Smooth muscle cell (in vitro differentiated cells): ENCODE measurements around the gene LHX4. TPM values are rescaled to one million over a fixed set of nuclear protein-coding genes. Genes with fewer than 3 reads are reported as not detected.

Source experiments
- DNase-seq: peaks from one replicate; lab custom pipeline; 2025; ENCODE audit not compliant: unreplicated experiment; lab: John Stamatoyannopoulos, UW
- H2AFZ ChIP-seq: fragments of 200-600 bp; sonication (generic); 2 replicates; pipeline ENCODE4 v1.6.0; 2016; ENCODE audit warnings: antibody characterized with exemption, low read depth, mild to moderate bottlenecking
- H3F3A ChIP-seq: fragments of 200-600 bp; sonication (generic); 2 replicates; pipeline ENCODE4 v1.6.0; 2017; ENCODE audit warnings: antibody characterized with exemption, low read depth
- H3K27ac ChIP-seq: fragments of 200-600 bp; sonication (generic); 2 replicates; pipeline ENCODE4 v1.5.1; 2016; ENCODE audit warnings: low read depth, mild to moderate bottlenecking
- H3K27me3 ChIP-seq: fragments of 200-600 bp; sonication (generic); 2 replicates; pipeline ENCODE4 v1.6.1; 2016; ENCODE audit warnings: low read depth, mild to moderate bottlenecking
- H3K36me3 ChIP-seq: fragments of 200-600 bp; sonication (generic); 2 replicates; pipeline ENCODE4 v1.5.1; 2016; ENCODE audit warnings: low read depth
- H3K4me1 ChIP-seq: fragments of 200-600 bp; sonication (generic); 2 replicates; pipeline ENCODE4 v1.5.1; 2016; ENCODE audit warnings: low read depth
- H3K4me2 ChIP-seq: fragments of 200-600 bp; sonication (generic); 2 replicates; pipeline ENCODE4 v1.6.0; 2016; ENCODE audit warnings: mild to moderate bottlenecking
- H3K4me3 ChIP-seq: fragments of 200-600 bp; sonication (generic); 2 replicates; pipeline ENCODE4 v1.5.1; 2016; ENCODE audit warnings: mild to moderate bottlenecking
- H3K79me2 ChIP-seq: fragments of 200-600 bp; sonication (generic); 2 replicates; pipeline ENCODE4 v1.6.0; 2016; ENCODE audit warnings: low read depth, mild to moderate bottlenecking
- H3K9ac ChIP-seq: fragments of 200-600 bp; sonication (generic); 2 replicates; pipeline ENCODE4 v1.6.0; 2016; ENCODE audit warnings: low read depth
- H3K9me3 ChIP-seq: fragments of 200-600 bp; sonication (generic); replicated peaks from 2 replicates; pipeline ENCODE4 v1.5.1; 2016; ENCODE audit warnings: low read depth
- H4K20me1 ChIP-seq: fragments of 200-600 bp; sonication (generic); 2 replicates; pipeline ENCODE4 v1.6.0; 2016; ENCODE audit warnings: low read depth
- WGBS: methylation state at CpG from one replicate; pipeline ENCODE4 v1.1.7; 2016; ENCODE audit warnings: low lambda C conversion rate; 5-methylcytosine and 5-hydroxymethylcytosine counted together
- polyA plus RNA-seq: library from polyadenylated mRNA; unstranded; fragments of >200 nt; fragmentation: Nextera tagmentation; extraction: Ambion mirVana; gene quantifications from 2 replicates; pipeline ENCODE4 v1.2.1, GENCODE V29; 2016
- total RNA-seq: library from RNA; depleted of rRNA; stranded (reverse); fragments of >200 nt; gene quantifications from 2 replicates; pipeline ENCODE4 v1.2.3, GENCODE V29; 2014
- TF ChIP-seq, protein P1 (sequence below): fragments of 200-600 bp; sonication (generic); IDR thresholded peaks from 2 replicates; pipeline ENCODE4 v1.5.1; 2017; ENCODE audit warnings: borderline replicate concordance, mild to moderate bottlenecking, antibody characterized with exemption; ENCODE audit not compliant: insufficient read depth, poor library complexity, severe bottlenecking

Gene LHX4
- total and polyA plus RNA-seq, 2 experiments from 2014 or later: not detected

DNA sequence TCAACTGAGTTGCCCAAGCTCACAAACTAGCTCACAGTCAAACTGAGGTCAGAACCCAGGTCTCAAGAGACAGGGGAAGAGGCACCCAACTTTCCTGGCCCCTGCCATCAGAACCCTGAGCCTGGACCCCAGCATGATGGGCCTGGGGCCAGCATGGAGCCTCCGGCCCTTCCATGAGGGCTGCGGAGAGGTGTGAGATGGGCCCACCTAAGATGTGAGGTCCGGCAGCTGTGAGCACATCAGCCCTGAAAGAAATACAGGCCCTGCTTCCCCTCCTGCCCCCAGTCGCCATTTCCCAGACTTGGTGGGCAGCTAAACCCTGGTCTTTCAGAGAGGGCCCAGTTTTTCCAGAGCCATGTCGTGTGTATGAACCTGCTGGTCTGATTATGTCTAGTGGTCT, 44.8 kb upstream of the LHX4 start:
- Histone ChIP-seq H3K4me1 (no peaks in the 10 kb centered on the region), H3K9ac (no peak overlapping the region), H3K36me3 (no peaks in the 10 kb centered on the region), H3K9me3 (no peaks in the 10 kb centered on the region), H3K79me2 (no peaks in the 10 kb centered on the region), H4K20me1 (no peaks in the 10 kb centered on the region), H3K27ac (no peak overlapping the region), H3F3A (no peaks in the 10 kb centered on the region), H3K4me3 (no peak overlapping the region), H3K4me2 (no peak overlapping the region), H2AFZ (no peak overlapping the region), H3K27me3 (no peaks in the 10 kb centered on the region)
- WGBS: 95% methylated on average over 5 of the region's 5 CpGs
- TF ChIP-seq, protein P1, sequence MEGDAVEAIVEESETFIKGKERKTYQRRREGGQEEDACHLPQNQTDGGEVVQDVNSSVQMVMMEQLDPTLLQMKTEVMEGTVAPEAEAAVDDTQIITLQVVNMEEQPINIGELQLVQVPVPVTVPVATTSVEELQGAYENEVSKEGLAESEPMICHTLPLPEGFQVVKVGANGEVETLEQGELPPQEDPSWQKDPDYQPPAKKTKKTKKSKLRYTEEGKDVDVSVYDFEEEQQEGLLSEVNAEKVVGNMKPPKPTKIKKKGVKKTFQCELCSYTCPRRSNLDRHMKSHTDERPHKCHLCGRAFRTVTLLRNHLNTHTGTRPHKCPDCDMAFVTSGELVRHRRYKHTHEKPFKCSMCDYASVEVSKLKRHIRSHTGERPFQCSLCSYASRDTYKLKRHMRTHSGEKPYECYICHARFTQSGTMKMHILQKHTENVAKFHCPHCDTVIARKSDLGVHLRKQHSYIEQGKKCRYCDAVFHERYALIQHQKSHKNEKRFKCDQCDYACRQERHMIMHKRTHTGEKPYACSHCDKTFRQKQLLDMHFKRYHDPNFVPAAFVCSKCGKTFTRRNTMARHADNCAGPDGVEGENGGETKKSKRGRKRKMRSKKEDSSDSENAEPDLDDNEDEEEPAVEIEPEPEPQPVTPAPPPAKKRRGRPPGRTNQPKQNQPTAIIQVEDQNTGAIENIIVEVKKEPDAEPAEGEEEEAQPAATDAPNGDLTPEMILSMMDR: no peak
- no peak for DNase-seq

DNA sequence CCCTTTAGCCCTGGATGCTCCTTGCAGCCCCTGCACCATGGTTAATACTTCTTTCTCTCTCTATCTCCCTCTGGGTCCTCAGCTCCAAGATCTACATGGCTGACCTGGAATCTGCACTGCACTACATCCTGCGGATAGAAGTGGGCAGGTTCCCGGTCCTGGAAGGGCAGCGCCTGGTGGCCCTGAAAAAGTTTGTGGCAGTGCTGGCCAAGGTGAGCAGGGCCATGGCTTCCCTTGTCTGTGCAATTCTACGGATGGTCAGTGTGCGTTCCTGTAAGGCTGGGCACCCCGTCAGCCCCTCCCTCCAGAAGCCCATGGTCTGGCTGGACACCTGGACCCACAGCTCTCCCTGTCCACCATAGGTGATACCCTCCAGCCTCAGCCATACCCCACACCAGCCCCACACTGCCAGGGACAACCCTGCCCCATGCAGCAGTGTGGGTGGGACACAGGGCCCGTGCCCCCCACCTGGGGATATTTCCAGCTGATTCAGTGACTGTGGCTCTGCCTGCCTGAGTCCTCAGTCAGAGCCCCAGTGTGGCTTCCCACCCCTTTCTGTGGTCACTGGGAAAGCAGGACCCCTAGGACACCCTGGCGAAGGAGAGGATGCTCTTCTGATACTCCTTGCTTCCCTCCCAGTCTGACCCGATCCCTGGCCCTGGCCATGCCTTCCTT, 44.0 kb upstream of the LHX4 start:
- no peaks in the 10 kb centered on the region for H3K36me3 ChIP-seq
- TF ChIP-seq, protein P1: no peak
- no peak for DNase-seq
- H3K27me3 ChIP-seq: no peaks in the 10 kb centered on the region
- no peaks in the 10 kb centered on the region for H3F3A ChIP-seq
- no peak overlapping the region for H2AFZ ChIP-seq
- no peaks in the 10 kb centered on the region for H4K20me1 ChIP-seq
- no peaks in the 10 kb centered on the region for H3K4me1 ChIP-seq
- no peaks in the 10 kb centered on the region for H3K9me3 ChIP-seq
- no peak overlapping the region for H3K4me2 ChIP-seq
- WGBS: 97% methylated on average over 9 of the region's 9 CpGs
- no peak overlapping the region for H3K27ac ChIP-seq
- no peak overlapping the region for H3K9ac ChIP-seq
- no peak overlapping the region for H3K4me3 ChIP-seq
- H3K79me2 ChIP-seq: no peaks in the 10 kb centered on the region

DNA sequence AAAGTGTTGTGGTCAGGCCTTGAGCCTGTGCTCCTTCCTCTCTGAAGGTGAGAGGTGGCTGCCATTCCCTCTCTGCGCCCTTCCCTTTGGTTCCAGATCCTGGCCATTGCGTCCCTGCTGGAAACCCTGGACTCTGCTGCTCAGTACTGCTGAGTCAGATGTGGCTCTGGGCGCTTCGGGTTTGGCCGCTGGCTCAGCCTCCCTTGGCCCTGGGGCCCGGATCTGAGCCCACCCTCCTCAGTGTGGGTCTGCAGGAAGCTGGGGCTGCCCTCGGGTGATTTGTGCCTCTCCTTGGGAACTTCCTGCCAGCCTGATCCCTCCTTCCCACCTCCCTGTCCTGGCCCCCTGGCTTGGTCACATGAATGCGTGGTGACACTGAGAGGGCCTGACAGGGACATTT, 43.2 kb upstream of the LHX4 start:
- Histone ChIP-seq H3K27me3 (no peaks in the 10 kb centered on the region), H3K27ac (no peak overlapping the region), H2AFZ (no peak overlapping the region), H3K9ac (no peak overlapping the region), H3K4me2 (no peak overlapping the region), H3K4me1 (no peaks in the 10 kb centered on the region), H3K9me3 (no peaks in the 10 kb centered on the region), H3F3A (no peaks in the 10 kb centered on the region), H4K20me1 (no peaks in the 10 kb centered on the region), H3K4me3 (no peak overlapping the region), H3K79me2 (no peaks in the 10 kb centered on the region), H3K36me3 (no peaks in the 10 kb centered on the region)
- TF ChIP-seq, protein P1: no peak
- WGBS: 78% methylated on average over 8 of the region's 8 CpGs
- DNase-seq: no peak

DNA sequence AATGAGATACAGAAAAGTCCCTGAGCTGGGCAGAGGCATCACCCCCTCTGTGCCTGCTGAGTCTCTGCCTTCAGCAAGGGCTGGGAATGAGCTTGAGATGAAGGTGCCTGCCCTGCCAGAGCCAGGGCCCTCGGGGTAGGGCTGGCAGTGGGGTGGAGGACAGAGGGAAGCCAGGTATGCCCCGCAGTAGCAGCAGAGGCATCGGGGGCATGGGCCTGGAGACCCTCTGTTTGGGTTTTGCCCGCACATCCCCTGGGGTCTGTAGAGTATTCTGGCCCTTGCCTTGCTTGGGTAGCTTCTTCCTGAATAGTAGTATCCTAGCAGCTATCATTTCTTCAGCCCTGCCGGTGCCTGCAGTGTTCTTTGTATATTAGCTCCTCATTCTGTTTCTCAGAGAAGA, 42.4 kb upstream of the LHX4 start:
- H3K79me2 ChIP-seq: no peaks in the 10 kb centered on the region
- 96% methylated on average over 5 of the region's 5 CpGs for WGBS
- no peaks in the 10 kb centered on the region for H3K36me3 ChIP-seq
- no peaks in the 10 kb centered on the region for H3K9me3 ChIP-seq
- H3K27me3 ChIP-seq: no peaks in the 10 kb centered on the region
- H3K4me1 ChIP-seq: no peaks in the 10 kb centered on the region
- no peak overlapping the region for H3K9ac ChIP-seq
- H3K27ac ChIP-seq: no peak overlapping the region
- no peaks in the 10 kb centered on the region for H3F3A ChIP-seq
- H2AFZ ChIP-seq: no peak overlapping the region
- TF ChIP-seq, protein P1: no peak
- no peak overlapping the region for H3K4me3 ChIP-seq
- no peaks in the 10 kb centered on the region for H4K20me1 ChIP-seq
- no peak for DNase-seq
- no peak overlapping the region for H3K4me2 ChIP-seq
